ENCODE measurements around the gene PREX1. TPM values are rescaled to one million over a fixed set of nuclear protein-coding genes. Genes with fewer than 3 reads are reported as not detected.
"Not testable (repeated sequence)": the region's sequence is repeated elsewhere in the genome, so short reads cannot be mapped to it uniquely, and the experiment has no call there.

PREX1 gene
- total and polyA plus RNA-seq, 9 donors = 16.7 to 32.5 (median 22.5) TPM

DNA sequence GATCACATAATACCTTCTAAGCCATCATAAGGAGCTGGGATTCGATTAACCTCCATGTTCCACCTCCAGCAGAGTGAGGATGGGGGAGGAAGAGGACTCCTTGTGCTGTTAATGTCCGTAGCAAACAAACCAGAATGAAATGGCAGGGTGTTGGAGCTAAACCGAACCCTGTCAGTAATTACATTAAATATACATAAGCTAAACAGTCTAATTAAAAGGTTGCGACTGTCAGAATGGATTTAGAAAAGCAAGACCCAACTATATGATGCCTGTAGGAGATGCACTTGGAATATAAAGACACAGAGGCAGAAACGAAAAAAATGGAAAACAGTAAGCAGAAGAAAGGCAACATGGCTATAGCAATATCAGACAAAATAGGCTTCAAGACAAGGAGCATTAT, 13.2 kb downstream of the PREX1 start:
- WGBS (ENCODE audit: insufficient coverage) = 100% methylated on average over 1 of the region's 5 CpGs

DNA sequence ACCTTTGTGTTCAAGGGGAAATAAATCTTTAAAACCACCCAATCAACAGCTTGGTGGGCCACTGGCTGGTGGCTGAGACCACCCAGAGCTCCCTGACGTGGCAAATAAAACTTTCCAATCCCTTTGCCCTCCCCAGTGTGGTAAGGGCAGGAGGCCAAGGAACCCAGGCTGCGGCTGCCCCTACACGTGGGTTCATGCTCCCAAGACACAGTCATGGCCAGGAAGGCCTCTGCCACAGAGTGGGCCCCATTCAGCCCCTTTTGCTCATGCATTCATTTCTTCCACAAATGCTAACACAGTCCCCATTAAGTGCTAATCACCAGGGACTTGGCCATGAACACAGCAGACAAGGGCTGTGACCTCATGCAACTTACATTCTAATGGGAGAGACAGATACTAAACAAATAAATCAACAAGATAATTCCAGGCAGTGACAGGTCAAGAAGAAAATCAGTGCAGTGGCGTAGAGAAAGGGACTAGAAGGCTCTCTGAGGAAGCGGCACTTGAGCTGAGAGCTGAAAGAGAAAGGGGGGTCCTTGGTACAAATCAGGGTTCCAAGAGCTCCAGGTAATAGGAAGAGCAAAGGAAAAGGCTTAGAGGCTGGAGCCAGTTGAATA, 13.8 kb downstream of the PREX1 start:
- no peak overlapping the region for H3K4me3 ChIP-seq (ENCODE audit: low read length)
- H3K36me3 ChIP-seq (ENCODE audit: control insufficient read depth, insufficient read depth, low read length) = peaks cover 9% of the 10 kb centered on the region
- H3K4me1 ChIP-seq (ENCODE audit: control insufficient read depth, insufficient read depth, low read length) = peaks cover 11% of the 10 kb centered on the region
- H3K9me3 ChIP-seq (replicated peaks; ENCODE audit: control insufficient read depth, low read depth, low read length) = peaks cover 6% of the 10 kb centered on the region
- H3K27ac ChIP-seq (ENCODE audit: low read length) = no peak overlapping the region
- no peaks in the 10 kb centered on the region for H3K27me3 ChIP-seq (ENCODE audit: control insufficient read depth, insufficient read depth, low read length)
- DNase-seq = no peak
- 46% methylated on average over 4 of the region's 5 CpGs for WGBS (ENCODE audit: insufficient coverage)

More for the DNA sequence above, 13.2 kb downstream of the PREX1 start:
- peaks cover 13% of the 10 kb centered on the region for H3K4me1 ChIP-seq (ENCODE audit: control insufficient read depth, insufficient read depth, low read length)
- H3K36me3 ChIP-seq (ENCODE audit: control insufficient read depth, insufficient read depth, low read length) = peaks cover 9% of the 10 kb centered on the region
- no peaks in the 10 kb centered on the region for H3K27me3 ChIP-seq (ENCODE audit: control insufficient read depth, insufficient read depth, low read length)
- no peak for DNase-seq
- H3K4me3 ChIP-seq (ENCODE audit: low read length) = no peak overlapping the region
- H3K9me3 ChIP-seq (replicated peaks; ENCODE audit: control insufficient read depth, low read depth, low read length) = peaks cover 3% of the 10 kb centered on the region
- H3K27ac ChIP-seq (ENCODE audit: low read length) = no peak overlapping the region

DNA sequence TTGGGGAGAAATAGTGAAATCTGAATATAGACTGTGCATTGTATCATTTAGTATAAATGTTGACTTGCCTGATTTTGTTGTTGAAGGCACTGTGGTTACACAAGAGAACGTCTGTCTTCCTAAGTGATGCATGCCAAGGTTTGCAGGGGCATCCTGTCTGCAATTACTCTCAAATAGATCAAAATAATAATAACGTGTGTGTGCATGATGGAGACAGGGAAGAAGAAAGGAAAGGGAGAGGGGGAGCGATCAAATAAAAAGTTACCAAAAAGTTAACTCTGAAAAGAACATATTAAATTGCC, 14.4 kb downstream of the PREX1 start:
- peaks cover 9% of the 10 kb centered on the region for H3K36me3 ChIP-seq (ENCODE audit: control insufficient read depth, insufficient read depth, low read length)
- no peaks in the 10 kb centered on the region for H3K27me3 ChIP-seq (ENCODE audit: control insufficient read depth, insufficient read depth, low read length)
- H3K27ac ChIP-seq (ENCODE audit: low read length) = no peak overlapping the region
- peaks cover 6% of the 10 kb centered on the region for H3K9me3 ChIP-seq (replicated peaks; ENCODE audit: control insufficient read depth, low read depth, low read length)
- H3K4me3 ChIP-seq (ENCODE audit: low read length) = no peak overlapping the region
- no CpG with 5 or more reads among the region's 3 CpGs for WGBS (ENCODE audit: insufficient coverage)
- peaks cover 5% of the 10 kb centered on the region for H3K4me1 ChIP-seq (ENCODE audit: control insufficient read depth, insufficient read depth, low read length)
- DNase-seq = no peak

DNA sequence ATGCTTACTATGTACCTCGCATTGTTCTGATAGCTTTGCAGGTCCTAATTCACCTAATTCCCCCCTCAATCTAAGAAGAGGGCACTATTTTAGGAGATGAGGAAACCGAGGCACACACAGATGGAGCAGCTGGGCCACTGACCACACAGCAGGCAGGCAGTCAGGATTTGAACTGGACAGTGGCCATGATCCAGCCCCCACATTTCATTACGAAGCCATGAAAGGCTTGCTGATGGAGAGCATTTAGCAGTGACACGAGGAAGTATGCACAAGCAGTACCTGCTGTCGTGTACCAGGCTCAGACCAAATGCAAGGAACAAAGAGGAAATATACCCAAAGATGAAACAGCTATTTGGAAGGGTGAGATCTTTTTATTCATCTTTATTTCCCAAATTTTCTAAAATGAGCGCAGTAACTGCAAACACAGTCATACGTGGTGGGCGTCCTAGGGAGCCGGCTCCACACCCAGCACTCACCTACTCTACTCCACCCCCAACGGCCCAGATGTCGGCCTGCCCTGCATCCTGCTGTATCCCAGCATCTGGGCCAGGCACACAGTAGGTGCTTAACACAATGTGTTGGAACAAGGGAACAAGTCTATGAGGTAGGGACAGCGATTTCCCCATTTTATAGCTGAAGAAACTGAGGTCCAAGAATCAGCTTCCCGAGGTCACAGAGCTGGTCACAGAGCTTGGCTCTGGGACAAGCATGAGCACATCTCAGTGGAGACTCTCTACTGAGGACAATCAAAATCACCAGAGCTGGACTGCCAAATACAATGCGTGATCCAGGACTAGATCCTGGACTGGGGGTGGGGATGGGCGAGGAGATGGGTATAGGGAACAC, 15.0 kb downstream of the PREX1 start:
- Histone ChIP-seq H3K27me3 (ENCODE audit: control insufficient read depth, insufficient read depth, low read length) (no peaks in the 10 kb centered on the region), H3K4me3 (ENCODE audit: low read length) (no peak overlapping the region), H3K27ac (ENCODE audit: low read length) (no peak overlapping the region), H3K4me1 (ENCODE audit: control insufficient read depth, insufficient read depth, low read length) (no peaks in the 10 kb centered on the region), H3K9me3 (replicated peaks; ENCODE audit: control insufficient read depth, low read depth, low read length) (peaks cover 6% of the 10 kb centered on the region), H3K36me3 (ENCODE audit: control insufficient read depth, insufficient read depth, low read length) (peaks cover 9% of the 10 kb centered on the region)
- 52% methylated on average over 8 of the region's 15 CpGs for WGBS (ENCODE audit: insufficient coverage)
- no peak for DNase-seq

DNA sequence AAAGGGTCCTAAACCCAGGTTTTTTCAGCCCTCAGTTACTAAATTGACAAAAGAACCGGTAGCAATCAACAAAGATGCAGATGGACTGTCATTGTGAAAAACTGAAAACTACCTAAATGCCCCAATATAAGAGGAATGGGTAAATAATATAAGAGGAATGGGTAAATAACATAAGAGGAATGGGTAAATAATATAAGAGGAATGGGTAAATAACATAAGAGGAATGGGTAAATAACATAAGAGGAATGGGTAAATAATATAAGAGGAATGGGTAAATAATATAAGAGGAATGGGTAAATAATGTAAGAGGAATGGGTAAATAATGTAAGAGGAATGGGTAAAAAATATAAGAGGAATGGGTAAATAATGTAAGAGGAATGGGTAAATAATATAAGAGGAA, 15.7 kb downstream of the PREX1 start:
- not testable (repeated sequence) for H3K27me3 ChIP-seq (ENCODE audit: control insufficient read depth, insufficient read depth, low read length); H3K4me3 ChIP-seq (ENCODE audit: low read length); DNase-seq; H3K27ac ChIP-seq (ENCODE audit: low read length); H3K36me3 ChIP-seq (ENCODE audit: control insufficient read depth, insufficient read depth, low read length); H3K4me1 ChIP-seq (ENCODE audit: control insufficient read depth, insufficient read depth, low read length)
- WGBS (ENCODE audit: insufficient coverage) = no CpG with 5 or more reads among the region's 1 CpG
- H3K9me3 ChIP-seq (replicated peaks; ENCODE audit: control insufficient read depth, low read depth, low read length) = peaks cover 13% of the 10 kb centered on the region

DNA sequence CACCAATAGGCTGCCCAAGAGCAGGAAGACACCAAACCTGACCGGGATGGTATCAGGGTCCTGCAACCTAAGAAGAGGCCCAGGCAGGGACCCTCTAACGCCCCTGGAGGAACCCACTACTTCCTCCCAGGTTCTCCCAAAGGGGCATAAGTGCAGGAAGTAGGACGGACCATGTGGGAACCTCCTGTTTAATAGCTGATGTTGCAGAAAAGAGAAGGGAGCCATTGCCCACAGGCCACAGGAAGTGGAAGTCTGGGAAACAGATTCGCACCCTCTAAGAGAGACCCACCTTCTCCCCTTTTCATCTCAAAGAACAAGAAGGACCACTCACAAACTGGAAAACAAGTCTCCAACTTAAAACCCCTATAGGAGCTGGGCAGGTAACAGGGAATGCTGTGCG, 18.1 kb downstream of the PREX1 start:
- WGBS (ENCODE audit: insufficient coverage) = 100% methylated on average over 1 of the region's 5 CpGs
- H3K27ac ChIP-seq (ENCODE audit: low read length) = no peak overlapping the region
- peaks cover 9% of the 10 kb centered on the region for H3K4me1 ChIP-seq (ENCODE audit: control insufficient read depth, insufficient read depth, low read length)
- H3K36me3 ChIP-seq (ENCODE audit: control insufficient read depth, insufficient read depth, low read length) = peaks cover 3% of the 10 kb centered on the region
- no peak for DNase-seq
- H3K27me3 ChIP-seq (ENCODE audit: control insufficient read depth, insufficient read depth, low read length) = no peaks in the 10 kb centered on the region
- H3K9me3 ChIP-seq (replicated peaks; ENCODE audit: control insufficient read depth, low read depth, low read length) = peaks cover 19% of the 10 kb centered on the region
- no peak overlapping the region for H3K4me3 ChIP-seq (ENCODE audit: low read length)

DNA sequence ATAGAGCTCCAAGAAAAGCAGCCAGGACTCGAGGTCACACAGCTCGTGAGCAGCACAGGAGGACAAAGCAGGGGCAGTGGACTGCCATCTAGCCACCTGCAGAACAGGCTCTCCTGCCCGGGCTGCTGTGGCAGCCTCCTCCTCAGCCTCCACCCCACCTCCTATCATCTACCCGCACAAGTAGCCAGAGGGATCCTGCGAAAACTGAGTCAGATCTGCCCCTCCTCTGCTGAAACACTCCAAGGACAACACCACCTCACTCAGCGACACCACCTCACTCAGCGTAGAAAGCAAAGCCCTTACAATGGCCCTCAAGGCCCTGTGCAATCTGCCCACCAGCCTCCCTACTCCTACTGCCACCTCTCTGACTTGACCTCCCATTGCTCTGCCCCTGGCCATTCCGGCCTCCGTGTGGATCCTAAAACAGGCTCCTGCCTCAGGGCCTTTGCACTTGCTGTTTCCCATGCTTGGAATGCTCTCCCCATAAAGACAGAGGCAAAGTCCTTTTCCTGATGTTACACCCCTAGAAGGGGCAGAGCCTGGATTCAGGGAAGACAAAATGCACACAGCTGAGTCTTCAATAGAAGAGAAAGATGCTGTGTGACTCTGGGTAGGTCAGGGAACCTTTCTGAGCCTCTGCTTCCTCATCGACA, 19.3 kb downstream of the PREX1 start:
- peaks cover 3% of the 10 kb centered on the region for H3K36me3 ChIP-seq (ENCODE audit: control insufficient read depth, insufficient read depth, low read length)
- 93% methylated on average over 7 of the region's 10 CpGs for WGBS (ENCODE audit: insufficient coverage)
- peaks cover 17% of the 10 kb centered on the region for H3K9me3 ChIP-seq (replicated peaks; ENCODE audit: control insufficient read depth, low read depth, low read length)
- H3K4me1 ChIP-seq (ENCODE audit: control insufficient read depth, insufficient read depth, low read length) = peaks cover 9% of the 10 kb centered on the region
- no peak overlapping the region for H3K27ac ChIP-seq (ENCODE audit: low read length)
- no peak for DNase-seq
- no peaks in the 10 kb centered on the region for H3K27me3 ChIP-seq (ENCODE audit: control insufficient read depth, insufficient read depth, low read length)
- no peak overlapping the region for H3K4me3 ChIP-seq (ENCODE audit: low read length)

DNA sequence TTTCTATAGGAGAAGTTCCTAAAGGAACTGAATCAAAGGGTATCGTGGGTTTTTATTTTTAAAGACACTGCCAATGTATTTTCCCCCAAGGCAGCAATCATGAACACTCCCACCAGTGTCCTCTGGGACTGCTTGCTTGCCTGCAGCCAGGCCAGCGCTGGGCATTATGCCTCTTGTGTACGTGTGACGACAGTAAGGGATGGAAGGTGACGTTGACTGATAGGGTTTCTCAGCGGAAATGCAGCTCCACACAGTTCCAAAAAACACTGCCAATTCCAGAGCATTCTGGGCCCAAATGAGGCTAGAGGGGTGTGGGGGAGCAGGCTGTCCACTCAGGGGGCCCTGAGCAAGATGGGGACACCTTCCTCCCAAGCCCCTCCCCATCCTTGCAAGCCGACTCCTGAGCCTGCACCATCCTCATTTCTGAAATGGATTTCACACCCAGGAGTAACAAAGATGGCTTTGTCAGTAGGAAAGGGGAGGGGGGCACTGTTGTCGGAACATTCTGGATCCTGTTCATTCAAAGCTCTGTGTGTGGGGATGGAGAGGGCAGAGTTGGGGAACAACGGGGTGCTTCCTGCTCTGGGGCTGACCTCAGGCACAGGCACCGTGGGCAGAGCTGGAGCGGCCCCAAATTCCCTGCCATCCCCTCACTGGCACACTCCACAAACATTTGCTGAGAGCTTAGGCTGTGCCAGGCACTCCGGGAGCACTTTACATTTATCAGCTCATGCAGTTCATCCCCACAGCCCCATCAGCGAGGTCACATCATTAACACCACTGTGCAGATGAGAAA, 20.0 kb downstream of the PREX1 start:
- H3K27me3 ChIP-seq (ENCODE audit: control insufficient read depth, insufficient read depth, low read length) = no peaks in the 10 kb centered on the region
- no peak overlapping the region for H3K27ac ChIP-seq (ENCODE audit: low read length)
- H3K4me1 ChIP-seq (ENCODE audit: control insufficient read depth, insufficient read depth, low read length) = peaks cover 9% of the 10 kb centered on the region
- WGBS (ENCODE audit: insufficient coverage) = 86% methylated on average over 2 of the region's 13 CpGs
- no peak for DNase-seq
- no peaks in the 10 kb centered on the region for H3K36me3 ChIP-seq (ENCODE audit: control insufficient read depth, insufficient read depth, low read length)
- no peak overlapping the region for H3K4me3 ChIP-seq (ENCODE audit: low read length)
- peaks cover 17% of the 10 kb centered on the region for H3K9me3 ChIP-seq (replicated peaks; ENCODE audit: control insufficient read depth, low read depth, low read length)

DNA sequence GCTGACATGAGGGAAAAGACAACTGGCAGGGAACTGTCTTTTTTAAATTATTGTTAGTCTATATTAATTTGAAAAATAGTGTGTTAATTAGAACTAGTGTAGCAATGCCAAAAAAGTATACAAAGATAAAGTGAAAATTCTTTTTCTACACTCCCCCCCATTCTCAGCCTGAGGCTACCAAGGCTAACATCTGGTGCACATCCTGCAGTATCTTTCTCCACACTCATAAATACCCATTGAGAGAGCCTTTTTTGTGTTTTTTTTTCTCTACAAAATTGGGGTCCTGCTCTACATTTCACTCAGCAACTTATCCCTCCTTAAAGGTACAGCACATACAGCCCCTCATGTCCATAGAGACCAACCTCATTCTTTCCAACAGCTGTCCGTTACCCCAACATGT, 20.7 kb downstream of the PREX1 start:
- no peak for DNase-seq
- H3K4me1 ChIP-seq (ENCODE audit: control insufficient read depth, insufficient read depth, low read length) = peaks cover 9% of the 10 kb centered on the region
- H3K9me3 ChIP-seq (replicated peaks; ENCODE audit: control insufficient read depth, low read depth, low read length) = peaks cover 17% of the 10 kb centered on the region
- no peaks in the 10 kb centered on the region for H3K36me3 ChIP-seq (ENCODE audit: control insufficient read depth, insufficient read depth, low read length)
- H3K27me3 ChIP-seq (ENCODE audit: control insufficient read depth, insufficient read depth, low read length) = no peaks in the 10 kb centered on the region
- no peak overlapping the region for H3K4me3 ChIP-seq (ENCODE audit: low read length)
- WGBS (ENCODE audit: insufficient coverage) = 100% methylated on average over 1 of the region's 1 CpG
- H3K27ac ChIP-seq (ENCODE audit: low read length) = no peak overlapping the region

DNA sequence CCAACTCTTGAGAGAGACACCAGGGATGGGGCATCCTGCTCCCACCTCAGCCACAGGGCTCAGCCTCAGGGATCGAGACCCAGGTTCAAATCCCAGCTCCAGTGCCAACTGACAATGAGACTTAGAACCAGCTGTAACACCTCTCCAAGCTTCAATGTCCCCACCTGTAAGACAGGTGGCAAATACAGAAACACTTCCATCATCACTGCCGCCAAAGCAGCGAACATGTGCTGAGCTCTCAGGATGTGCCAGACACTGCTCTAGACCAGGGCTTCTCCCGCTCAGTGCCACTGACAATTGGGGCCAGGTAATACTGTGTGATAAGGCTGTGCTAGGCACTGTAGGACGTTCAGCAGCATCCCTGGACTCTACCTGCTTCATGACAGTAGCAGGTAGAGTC, 22.1 kb downstream of the PREX1 start:
- 75% methylated on average over 1 of the region's 5 CpGs for WGBS (ENCODE audit: insufficient coverage)
- no peaks in the 10 kb centered on the region for H3K36me3 ChIP-seq (ENCODE audit: control insufficient read depth, insufficient read depth, low read length)
- H3K27ac ChIP-seq (ENCODE audit: low read length) = no peak overlapping the region
- no peaks in the 10 kb centered on the region for H3K27me3 ChIP-seq (ENCODE audit: control insufficient read depth, insufficient read depth, low read length)
- no peak overlapping the region for H3K4me3 ChIP-seq (ENCODE audit: low read length)
- H3K4me1 ChIP-seq (ENCODE audit: control insufficient read depth, insufficient read depth, low read length) = peaks cover 9% of the 10 kb centered on the region
- DNase-seq = no peak
- H3K9me3 ChIP-seq (replicated peaks; ENCODE audit: control insufficient read depth, low read depth, low read length) = peaks cover 17% of the 10 kb centered on the region
